NCI-H2107 (cell line): ENCODE results near the gene CTIF.

Experiments used
- DNase-seq: peaks from one replicate; lab custom pipeline; 2025; lab: John Stamatoyannopoulos, UW

CTIF gene

GRCh38 chr18:48621815-48622555 is 83.2 kb downstream of the CTIF start:
- peak; percentile 65 for DNase-seq

GRCh38 chr18:48622911-48623431 is 84.1 kb downstream of the CTIF start:
- DNase-seq, result no peak

GRCh38 chr18:48623468-48624235 is 84.8 kb downstream of the CTIF start:
- no peak for DNase-seq

GRCh38 chr18:48624856-48625255 is 86.0 kb downstream of the CTIF start:
- no peak for DNase-seq

- DNase-seq, result no peak
Observed at GRCh38 chr18:48627216-48627615, 88.4 kb downstream of the CTIF start.

- no peak for DNase-seq
Observed at GRCh38 chr18:48629730-48630324, 91.0 kb downstream of the CTIF start.

GRCh38 chr18:48631851-48632250 is 93.0 kb downstream of the CTIF start:
- DNase-seq, result no peak

GRCh38 chr18:48632676-48633257 is 93.9 kb downstream of the CTIF start:
- DNase-seq, result no peak

- no peak for DNase-seq
Observed at GRCh38 chr18:48634491-48634890, 95.7 kb downstream of the CTIF start.

- no peak for DNase-seq
Observed at GRCh38 chr18:48634975-48635374, 96.1 kb downstream of the CTIF start.

GRCh38 chr18:48635806-48636205 is 97.0 kb downstream of the CTIF start:
- no peak for DNase-seq

GRCh38 chr18:48636436-48636835 is 97.6 kb downstream of the CTIF start:
- DNase-seq, result no peak

- DNase-seq, result no peak
Observed at GRCh38 chr18:48637081-48637990, 98.5 kb downstream of the CTIF start.

- DNase-seq, result no peak
Observed at GRCh38 chr18:48638451-48638850, 99.6 kb downstream of the CTIF start.

- no peak for DNase-seq
Observed at GRCh38 chr18:48638896-48639771, 100.3 kb downstream of the CTIF start.

GRCh38 chr18:48639772-48640432 is 101.1 kb downstream of the CTIF start:
- no peak for DNase-seq

- no peak for DNase-seq
Observed at GRCh38 chr18:48640566-48641270, 101.9 kb downstream of the CTIF start.

GRCh38 chr18:48641981-48642380 is 103.2 kb downstream of the CTIF start:
- DNase-seq, result no peak

- DNase-seq, result no peak
Observed at GRCh38 chr18:48642503-48642902, 103.7 kb downstream of the CTIF start.
